IMR-90 (cell line): Measurements from ENCODE around the gene COLEC12. TPM values are rescaled to one million over a fixed set of nuclear protein-coding genes. Genes with fewer than 3 reads are reported as not detected.
A peak's percentile ranks its signal among the peaks of the same experiment; 100 is the strongest.

Experiments
- ATAC-seq: fragments of 200-7000 bp; cut with Tn5 transposase; 2 replicates; pipeline ENCODE4 v1.9.1; 2020; ENCODE audit warnings: low read depth, mild to moderate bottlenecking, moderate library complexity
- BruUV-seq: library from RNA; stranded (reverse); fragments of 400-500 nt; replicated peaks from 2 replicates; lab custom pipeline; 2021; lab: Mats Ljungman, UMichigan
- CTCF ChIA-PET: fragments of 300-600 bp; formaldehyde crosslinking; extraction: SDS; loops from one replicate; lab custom pipeline; 2021; ENCODE audit warnings: antibody characterized with exemption; lab: Yijun Ruan, JAX
- POLR2A ChIA-PET: fragments of 300-600 bp; sonication (Branson Sonifier 250); formaldehyde crosslinking; loops from one replicate; lab custom pipeline; 2022; ENCODE audit warnings: antibody characterized with exemption; ENCODE audit not compliant: unreplicated experiment; lab: Charles Lee
- DNase-seq: peaks from one replicate; pipeline ENCODE4 v3.0.0; 2013
- H2AFZ ChIP-seq: replicated peaks from 2 replicates; pipeline ENCODE3; 2013; ENCODE audit warnings: low read length, mild to moderate bottlenecking; ENCODE audit not compliant: poor library complexity
- H2AK5ac ChIP-seq: 2 replicates; pipeline ENCODE4 v1.6.1; 2013; ENCODE audit warnings: low read depth, low read length, inconsistent platforms
- H2AK9ac ChIP-seq: replicated peaks from 2 replicates; pipeline ENCODE3; 2013; ENCODE audit warnings: mild to moderate bottlenecking, low read depth, low read length, moderate library complexity; ENCODE audit not compliant: poor library complexity
- H2BK120ac ChIP-seq: 2 replicates; pipeline ENCODE4 v1.6.1; 2013; ENCODE audit warnings: low read depth, low read length, inconsistent platforms
- H2BK15ac ChIP-seq: 3 replicates; pipeline ENCODE4 v1.6.1; 2013; ENCODE audit warnings: low read depth, low read length, inconsistent platforms
- H2BK20ac ChIP-seq: 2 replicates; pipeline ENCODE4 v1.6.1; 2013; ENCODE audit warnings: low read depth, mild to moderate bottlenecking, inconsistent platforms, low read length, moderate library complexity
- H2BK5ac ChIP-seq: 2 replicates; pipeline ENCODE4 v1.6.1; 2013; ENCODE audit warnings: mild to moderate bottlenecking, low read depth, low read length, inconsistent platforms; ENCODE audit not compliant: poor library complexity, severe bottlenecking
- H3K14ac ChIP-seq: replicated peaks from 2 replicates; pipeline ENCODE4 v1.6.1; 2013; ENCODE audit warnings: low read depth, low read length, inconsistent platforms
- H3K18ac ChIP-seq: 2 replicates; pipeline ENCODE4 v1.6.1; 2013; ENCODE audit warnings: low read depth, low read length, control low read depth
- H3K23ac ChIP-seq: 2 replicates; pipeline ENCODE4 v1.6.1; 2013; ENCODE audit warnings: low read depth, low read length, inconsistent platforms
- H3K27ac ChIP-seq: 2 replicates; pipeline ENCODE4 v1.5.1; 2013; ENCODE audit warnings: mild to moderate bottlenecking, control low read depth, low read length; ENCODE audit not compliant: insufficient read depth
- H3K27me3 ChIP-seq: 2 replicates; pipeline ENCODE4 v1.6.1; 2013; ENCODE audit warnings: low read length; ENCODE audit not compliant: control insufficient read depth, insufficient read depth
- H3K36me3 ChIP-seq: 2 replicates; pipeline ENCODE4 v1.6.1; 2013; ENCODE audit warnings: low read length, mixed read lengths; ENCODE audit not compliant: control insufficient read depth, insufficient read depth
- H3K4ac ChIP-seq: 2 replicates; pipeline ENCODE4 v1.6.1; 2013; ENCODE audit warnings: low read depth, low read length, inconsistent platforms
- H3K4me1 ChIP-seq: 2 replicates; pipeline ENCODE4 v1.6.1; 2013; ENCODE audit warnings: low read length, mixed read lengths; ENCODE audit not compliant: control insufficient read depth, insufficient read depth
- H3K4me2 ChIP-seq: 2 replicates; pipeline ENCODE4 v1.6.1; 2013; ENCODE audit warnings: low read depth, mild to moderate bottlenecking, control low read depth, low read length, moderate library complexity
- H3K4me3 ChIP-seq: 2 replicates; pipeline ENCODE4 v1.5.1; 2013; ENCODE audit warnings: low read depth, mild to moderate bottlenecking, control low read depth, low read length, moderate library complexity; ENCODE audit not compliant: insufficient read depth
- H3K56ac ChIP-seq: 2 replicates; pipeline ENCODE4 v1.6.1; 2013; ENCODE audit warnings: low read length, inconsistent platforms; ENCODE audit not compliant: insufficient read depth; ENCODE audit errors: extremely low read depth
- H3K79me1 ChIP-seq, 2 experiments: 2 replicates each; pipeline ENCODE4 v1.6.1; 2013; ENCODE audit warnings: low read length in 2 of 2, inconsistent platforms in 1 of 2, low read depth in 1 of 2
- H3K9ac ChIP-seq: 2 replicates; pipeline ENCODE4 v1.6.1; 2013; ENCODE audit warnings: low read depth, low read length, control low read depth
- H3K9me1 ChIP-seq: 2 replicates; pipeline ENCODE4 v1.6.1; 2013; ENCODE audit warnings: low read length, inconsistent platforms; ENCODE audit not compliant: insufficient read depth
- H3K9me3 ChIP-seq: 2 replicates; pipeline ENCODE4 v1.6.1; 2013; ENCODE audit warnings: low read length; ENCODE audit not compliant: control insufficient read depth, insufficient read depth
- H4K20me1 ChIP-seq: 2 replicates; pipeline ENCODE4 v1.6.1; 2013; ENCODE audit warnings: low read length, inconsistent platforms; ENCODE audit not compliant: insufficient read depth
- H4K5ac ChIP-seq: 2 replicates; pipeline ENCODE4 v1.6.1; 2013; ENCODE audit warnings: mild to moderate bottlenecking, low read depth, low read length, control low read depth
- H4K8ac ChIP-seq, 2 experiments: 2 replicates each; pipeline ENCODE4 v1.6.1; 2013; ENCODE audit warnings: low read depth in 2 of 2, low read length in 2 of 2, control low read depth in 1 of 2, inconsistent platforms in 1 of 2
- H4K91ac ChIP-seq: 2 replicates; pipeline ENCODE4 v1.6.1; 2013; ENCODE audit warnings: low read depth, low read length, inconsistent platforms; ENCODE audit not compliant: insufficient read depth
- CEBPB ChIP-seq: IDR thresholded peaks from 2 replicates; pipeline ENCODE4 v1.6.1; 2012; ENCODE audit warnings: low read depth, low read length, improper control_type of control experiment
- FOS ChIP-seq: fragments of 150-350 bp; IDR thresholded peaks from 2 replicates; pipeline ENCODE4 v1.6.1; 2016; ENCODE audit warnings: low read depth, low read length
- MAFK ChIP-seq: IDR thresholded peaks from 2 replicates; pipeline ENCODE4 v1.6.1; 2012; ENCODE audit warnings: low read depth, low read length, improper control_type of control experiment
- MXI1 ChIP-seq: IDR thresholded peaks from 2 replicates; pipeline ENCODE4 v1.6.1; 2012; ENCODE audit warnings: low read depth, mild to moderate bottlenecking, low read length, moderate library complexity, borderline replicate concordance
- NFE2L2 ChIP-seq: fragments of 150-350 bp; IDR thresholded peaks from 2 replicates; pipeline ENCODE4 v1.6.1; 2016; ENCODE audit warnings: low read depth, mild to moderate bottlenecking, low read length
- POLR2A ChIP-seq: IDR thresholded peaks from 2 replicates; pipeline ENCODE4 v1.6.1; 2012; ENCODE audit warnings: mild to moderate bottlenecking, low read depth, low read length
- RFX5 ChIP-seq: IDR thresholded peaks from 2 replicates; pipeline ENCODE4 v1.8.0; 2012; ENCODE audit warnings: low read depth, mild to moderate bottlenecking, low read length, moderate library complexity
- WGBS, 2 experiments: methylation state at CpG; one replicate each; pipeline versions ENCODE4 v1.1.5 to v1.1.7; 2013; ENCODE audit warnings: missing lambda C conversion rate in 2 of 2; ENCODE audit not compliant: insufficient read length in 1 of 2; ENCODE audit errors: extremely low coverage in 2 of 2; 5-methylcytosine and 5-hydroxymethylcytosine counted together
- dilution Hi-C: fragments of 300-500 bp; cut with HindIII; formaldehyde crosslinking; loops from one replicate; pipeline ENCODE4 v1.14.3; 2018; ENCODE audit warnings: low sequenced_read_pairs; ENCODE audit not compliant: unreplicated experiment
- in situ Hi-C: fragments of 300-500 bp; cut with MboI; formaldehyde crosslinking; loops from 3 replicates; pipeline ENCODE4 v1.14.3; 2019; ENCODE audit warnings: low sequenced_read_pairs, inconsistent platforms, mixed read lengths
- intact Hi-C: fragments of 100-400 bp; cut with micrococcal nuclease; formaldehyde crosslinking; loops from 2 replicates; pipeline ENCODE4 v1.10.0; 2022
- polyA plus RNA-seq, 3 experiments: library from polyadenylated mRNA; depleted of rRNA; stranded (reverse); fragments of >200 nt; gene quantifications; 2 replicates each; pipeline ENCODE4 v1.2.3, GENCODE V29; 2012; ENCODE audit warnings: low replicate concordance in 1 of 3
- total RNA-seq: library from RNA; depleted of rRNA; stranded (reverse); fragments of >200 nt; gene quantifications from 2 replicates; pipeline ENCODE4 v1.2.3, GENCODE V29; 2012
- TF ChIP-seq, protein P1 (sequence below): fragments of 150-350 bp; IDR thresholded peaks from 2 replicates; pipeline ENCODE4 v1.6.1; 2017; ENCODE audit warnings: mild to moderate bottlenecking, antibody characterized with exemption, low read length, low read depth

The COLEC12 gene
- total and polyA plus RNA-seq, 2 of the 4 experiments (the other 2 are of a cell fraction): 1.0 to 2.3 TPM

DNA sequence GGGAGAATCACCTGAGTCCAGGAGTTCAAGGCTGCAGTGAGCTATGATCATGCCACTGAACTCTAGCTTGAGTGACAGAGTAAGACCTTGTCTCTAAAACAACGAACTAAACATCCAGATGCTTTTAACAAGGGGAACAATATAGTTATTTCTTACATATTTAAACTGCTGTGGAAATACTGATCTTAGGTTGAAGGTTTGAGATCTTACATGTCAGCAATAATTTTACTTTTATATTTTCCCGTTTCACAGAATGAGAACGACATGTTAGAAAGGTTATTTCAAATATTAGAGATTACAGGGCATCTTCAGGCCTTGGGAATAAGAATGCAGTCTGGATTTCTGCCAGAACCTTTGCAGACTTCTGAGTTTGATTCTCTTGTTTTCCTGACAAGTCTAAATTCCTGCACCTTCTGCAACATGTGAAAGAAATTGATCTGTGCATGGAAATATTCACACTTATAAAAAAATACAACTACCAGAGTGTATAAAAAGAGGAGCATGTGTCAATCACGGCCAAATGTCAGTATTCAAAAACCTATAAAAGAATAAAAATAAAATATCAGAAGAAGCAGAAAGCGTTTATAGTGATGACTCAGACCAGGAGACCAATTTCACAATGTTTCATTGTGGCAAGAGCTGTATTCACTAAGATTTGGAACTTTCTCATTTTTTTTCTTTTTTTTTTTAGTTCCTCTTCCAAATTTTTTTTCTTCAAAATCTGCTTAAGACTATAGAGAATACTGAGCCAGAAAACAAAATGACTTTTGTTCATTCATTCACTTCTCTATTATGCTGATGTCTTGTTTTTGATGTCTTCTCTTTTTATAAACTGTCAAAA, 29.6 kb downstream of the COLEC12 start:
- H4K8ac ChIP-seq: no peak overlapping the region
- H2AK5ac ChIP-seq: no peak overlapping the region
- 0 out of 2 replicates have a peak overlapping the region, but pooled peaks have one; percentile 16 for H2BK120ac ChIP-seq
- no peak overlapping the region for H2BK15ac ChIP-seq
- no peak for ATAC-seq
- no peak overlapping the region for H3K4me3 ChIP-seq
- H2AK9ac ChIP-seq: no peak overlapping the region
- peaks cover 4% of the 10 kb centered on the region for H3K9me1 ChIP-seq
- peaks cover 13% of the 10 kb centered on the region for H3K4me1 ChIP-seq
- H3K4ac ChIP-seq: no peak overlapping the region
- no peak overlapping the region for H2AFZ ChIP-seq
- no peak overlapping the region for H3K23ac ChIP-seq
- CTCF ChIA-PET: interaction anchor here (0.6 kb wide), 1 partner anchor 72 kb away, joined by 3 read pairs; no protein-coding TSS in a partner anchor
- POLR2A ChIA-PET: no interaction called here
- no peak overlapping the region for H2BK20ac ChIP-seq
- H4K91ac ChIP-seq: no peak overlapping the region
- no peak overlapping the region for H3K4me2 ChIP-seq
- no peaks in the 10 kb centered on the region for H3K36me3 ChIP-seq
- H3K9me3 ChIP-seq: no peaks in the 10 kb centered on the region
- H3K27me3 ChIP-seq: no peaks in the 10 kb centered on the region
- no peak overlapping the region for H4K5ac ChIP-seq
- no peak for TF ChIP-seq MXI1
- TF ChIP-seq NFE2L2: no peak
- TF ChIP-seq CEBPB: peak; percentile 92
- peak; percentile 51 for TF ChIP-seq MAFK
- TF ChIP-seq FOS: peak; percentile 63; the same call in 1 of the 2 replicates
- TF ChIP-seq POLR2A: no peak
- TF ChIP-seq, protein P1, sequence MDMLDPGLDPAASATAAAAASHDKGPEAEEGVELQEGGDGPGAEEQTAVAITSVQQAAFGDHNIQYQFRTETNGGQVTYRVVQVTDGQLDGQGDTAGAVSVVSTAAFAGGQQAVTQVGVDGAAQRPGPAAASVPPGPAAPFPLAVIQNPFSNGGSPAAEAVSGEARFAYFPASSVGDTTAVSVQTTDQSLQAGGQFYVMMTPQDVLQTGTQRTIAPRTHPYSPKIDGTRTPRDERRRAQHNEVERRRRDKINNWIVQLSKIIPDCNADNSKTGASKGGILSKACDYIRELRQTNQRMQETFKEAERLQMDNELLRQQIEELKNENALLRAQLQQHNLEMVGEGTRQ: no peak
- no peak for TF ChIP-seq RFX5
- H3K18ac ChIP-seq: no peak overlapping the region
- DNase-seq: peak; percentile 69
- no peak overlapping the region for H3K14ac ChIP-seq
- no peaks in the 10 kb centered on the region for H4K20me1 ChIP-seq
- in situ Hi-C loops (no loop called here), intact Hi-C loops (no loop called here), dilution Hi-C loops (no loop called here)
- no CpG with 5 or more reads among the region's 5 CpGs for WGBS, 2 experiments
- no TSS peak for BruUV-seq
- H3K56ac ChIP-seq: no peak overlapping the region
- H3K27ac ChIP-seq: no peak overlapping the region
- H2BK5ac ChIP-seq: no peak overlapping the region
- no peaks in the 10 kb centered on the region for H3K79me1 ChIP-seq
- no peak overlapping the region for H3K9ac ChIP-seq
